MCF 10A (cell line): ENCODE measurements around the gene SSR2. TPM values are rescaled to one million over a fixed set of nuclear protein-coding genes. Genes with fewer than 3 reads are reported as not detected.
A peak's percentile ranks its signal among the peaks of the same experiment; 100 is the strongest.

Experiments
- BruUV-seq: library from RNA; stranded (reverse); fragments of 400-500 nt; replicated peaks from 2 replicates; lab custom pipeline; 2021; lab: Mats Ljungman, UMichigan
- CTCF ChIA-PET: fragments of 300-600 bp; sonication (Branson Sonifier 250); formaldehyde crosslinking; extraction: SDS; loops from one replicate; lab custom pipeline; 2021; ENCODE audit warnings: antibody characterized with exemption, inconsistent platforms; lab: Yijun Ruan, JAX
- POLR2A ChIA-PET: fragments of 300-600, 350-650 bp; sonication (Branson Sonifier 250); formaldehyde crosslinking; extraction: SDS; loops from one replicate; lab custom pipeline; 2020; ENCODE audit warnings: antibody characterized with exemption, inconsistent platforms; lab: Yijun Ruan, JAX
- DNase-seq: peaks from one replicate; pipeline ENCODE4 v3.0.0-alpha.2; 2018; ENCODE audit not compliant: unreplicated experiment
- H3K27ac Mint-ChIP-seq: one replicate; pipeline ENCODE4 v1.8.0; 2022; ENCODE audit warnings: mild to moderate bottlenecking, low read depth, mixed read lengths; ENCODE audit not compliant: unreplicated experiment
- H3K27me3 Mint-ChIP-seq: one replicate; pipeline ENCODE4 v1.8.0; 2022; ENCODE audit warnings: mixed read lengths; ENCODE audit not compliant: insufficient read depth, unreplicated experiment
- H3K36me3 Mint-ChIP-seq: one replicate; pipeline ENCODE4 v1.8.0; 2022; ENCODE audit warnings: mild to moderate bottlenecking, moderate library complexity, mixed read lengths; ENCODE audit not compliant: insufficient read depth, unreplicated experiment
- H3K4me1 Mint-ChIP-seq: one replicate; pipeline ENCODE4 v1.8.0; 2022; ENCODE audit warnings: mixed read lengths; ENCODE audit not compliant: insufficient read depth, unreplicated experiment
- H3K4me3 Mint-ChIP-seq: one replicate; pipeline ENCODE4 v1.8.0; 2022; ENCODE audit warnings: mild to moderate bottlenecking, moderate library complexity, mixed read lengths; ENCODE audit not compliant: unreplicated experiment
- H3K9me3 Mint-ChIP-seq: one replicate; pipeline ENCODE4 v1.8.0; 2022; ENCODE audit warnings: mixed read lengths; ENCODE audit not compliant: unreplicated experiment
- CTCF ChIP-seq: fragments of 200-600 bp; IDR thresholded peaks from one replicate; pipeline ENCODE4 v1.8.0; 2022; ENCODE audit warnings: antibody characterized with exemption, mild to moderate bottlenecking; ENCODE audit not compliant: unreplicated experiment
- intact Hi-C: fragments of 100-400 bp; cut with micrococcal nuclease; formaldehyde crosslinking; loops from 2 replicates; pipeline ENCODE4 v1.14.1; 2022
- total RNA-seq: library from RNA; stranded (reverse); gene quantifications from 2 replicates; pipeline ENCODE4 v1.2.3, GENCODE V29; 2022

The SSR2 gene
- total RNA-seq, 1 experiment from 2014 or later: 477 TPM

- no peaks in the 10 kb centered on the region for H3K27me3 Mint-ChIP-seq
- H3K9me3 Mint-ChIP-seq: no peaks in the 10 kb centered on the region
- H3K36me3 Mint-ChIP-seq: peaks cover 46% of the 10 kb centered on the region
- peak; percentile 81 for DNase-seq
- CTCF ChIA-PET: interaction anchor here (0.5 to 3.3 kb wide), 11 partner anchors 11 to 793 kb away, joined by 3 to 11 read pairs (median 4); no protein-coding TSS in a partner anchor
- TF ChIP-seq CTCF: peak; percentile 30
- H3K4me1 Mint-ChIP-seq: peaks cover 37% of the 10 kb centered on the region
- peak overlapping the region; percentile 95 for H3K27ac Mint-ChIP-seq
- POLR2A ChIA-PET: interaction anchor here (0.6 to 2.8 kb wide), 10 partner anchors 13 to 548 kb away, joined by 3 to 10 read pairs (median 4); partner anchors contain the start of genes CCT3, GPATCH4 and TSACC
- no TSS peak for BruUV-seq
- H3K4me3 Mint-ChIP-seq: peak overlapping the region; percentile 99
- intact Hi-C loops: loop anchor here (10.0 kb wide), 1 partner anchor 398 kb away; no protein-coding TSS in a partner anchor
These were observed 32.4 kb upstream of the SSR2 start for GRCh38 chr1:156052862-156053767.

GRCh38 chr1:156051011-156051725, 30.4 kb upstream of the SSR2 start:
- intact Hi-C loops: loop anchor here (10.0 kb wide), 1 partner anchor 396 kb away; no protein-coding TSS in a partner anchor

GRCh38 chr1:156050376-156050775, 29.6 kb upstream of the SSR2 start:
- intact Hi-C loops: loop anchor here (10.0 kb wide), 1 partner anchor 396 kb away; no protein-coding TSS in a partner anchor
- no TSS peak for BruUV-seq

More at GRCh38 chr1:156051011-156051725, 30.4 kb upstream of the SSR2 start:
- Mint-ChIP-seq H3K9me3 (no peaks in the 10 kb centered on the region), H3K4me3 (no peak overlapping the region), H3K27ac (no peak overlapping the region), H3K4me1 (peaks cover 33% of the 10 kb centered on the region), H3K36me3 (peaks cover 46% of the 10 kb centered on the region), H3K27me3 (no peaks in the 10 kb centered on the region)
- no TSS peak for BruUV-seq
- TF ChIP-seq CTCF: no peak
- ChIA-PET CTCF (interaction anchor here (0.6 to 3.3 kb wide), 10 partner anchors 9 to 112 kb away, joined by 3 to 12 read pairs (median 4); partner anchors contain the start of gene LMNA), POLR2A (interaction anchor here (0.9 to 2.4 kb wide), 5 partner anchors 31 to 690 kb away, joined by 3 to 10 read pairs (median 6); partner anchors contain the start of gene MRPL24)
- DNase-seq: no peak

More at GRCh38 chr1:156050376-156050775, 29.6 kb upstream of the SSR2 start:
- Mint-ChIP-seq H3K36me3 (peaks cover 48% of the 10 kb centered on the region), H3K27me3 (no peaks in the 10 kb centered on the region), H3K4me1 (peaks cover 25% of the 10 kb centered on the region), H3K27ac (no peak overlapping the region), H3K4me3 (no peak overlapping the region), H3K9me3 (no peaks in the 10 kb centered on the region)
- no peak for TF ChIP-seq CTCF
- CTCF ChIA-PET: interaction anchor here (0.6 to 2.0 kb wide), 7 partner anchors 13 to 175 kb away, joined by 3 to 12 read pairs (median 3); no protein-coding TSS in a partner anchor
- DNase-seq: no peak
- POLR2A ChIA-PET: interaction anchor here (0.7 to 1.1 kb wide), 3 partner anchors 13 to 18 kb away, joined by 3 read pairs; no protein-coding TSS in a partner anchor
